Mesenchymal stem cell (in vitro differentiated cells and primary cell): Measurements from ENCODE around the gene TENM4.

Experiments used
- DNase-seq: peaks from one replicate; pipeline ENCODE4 v3.0.0-alpha.2; 2013
- H2AFZ ChIP-seq: one replicate; pipeline ENCODE4 v1.6.1; 2013; ENCODE audit warnings: low read depth, mild to moderate bottlenecking, control low read depth, inconsistent platforms, low read length, moderate library complexity
- H2AK5ac ChIP-seq: 2 replicates; pipeline ENCODE4 v1.6.1; 2013; ENCODE audit warnings: low read length, moderate library complexity, mild to moderate bottlenecking, inconsistent platforms; ENCODE audit not compliant: severe bottlenecking
- H2BK120ac ChIP-seq: one replicate; pipeline ENCODE4 v1.6.1; 2013; ENCODE audit warnings: low read depth, mild to moderate bottlenecking, inconsistent platforms, low read length, moderate library complexity
- H2BK12ac ChIP-seq, 2 experiments: one replicate each; pipeline ENCODE4 v1.6.1; 2013; ENCODE audit warnings: inconsistent platforms in 2 of 2, low read length in 2 of 2, mild to moderate bottlenecking in 2 of 2, moderate library complexity in 2 of 2, control low read depth in 1 of 2
- H2BK15ac ChIP-seq: one replicate; pipeline ENCODE4 v1.6.1; 2013; ENCODE audit warnings: mild to moderate bottlenecking, low read depth, inconsistent platforms; ENCODE audit not compliant: poor library complexity, severe bottlenecking
- H2BK5ac ChIP-seq: 2 replicates; pipeline ENCODE4 v1.6.1; 2013; ENCODE audit warnings: low read depth, mild to moderate bottlenecking, low read length, control low read depth, inconsistent platforms; ENCODE audit not compliant: poor library complexity, severe bottlenecking
- H3K14ac ChIP-seq, 2 experiments: one replicate each; pipeline ENCODE4 v1.6.1; 2013; ENCODE audit warnings: inconsistent platforms in 2 of 2, low read length in 2 of 2, control low read depth in 1 of 2, mild to moderate bottlenecking in 1 of 2, moderate library complexity in 1 of 2
- H3K18ac ChIP-seq, 2 experiments: one replicate each; pipeline ENCODE4 v1.6.1; 2013; ENCODE audit warnings: inconsistent platforms in 2 of 2, low read length in 2 of 2, control low read depth in 1 of 2, low read depth in 1 of 2, mild to moderate bottlenecking in 1 of 2
- H3K23ac ChIP-seq, 2 experiments: one replicate each; pipeline ENCODE4 v1.6.1; 2013; ENCODE audit warnings: inconsistent platforms in 2 of 2, low read length in 2 of 2, mild to moderate bottlenecking in 2 of 2, moderate library complexity in 2 of 2, control low read depth in 1 of 2
- H3K27ac ChIP-seq: 2 replicates; pipeline ENCODE4 v1.5.1; 2013; ENCODE audit warnings: mild to moderate bottlenecking, moderate library complexity, low read length, control low read depth, inconsistent platforms; ENCODE audit not compliant: poor library complexity, severe bottlenecking
- H3K27me3 ChIP-seq, 2 experiments: 2 replicates each; pipeline versions ENCODE4 v1.6.1 to v1.7.0; 2013; ENCODE audit warnings: low read length in 2 of 2, mild to moderate bottlenecking in 2 of 2, moderate library complexity in 2 of 2, control low read depth in 1 of 2, inconsistent platforms in 1 of 2; ENCODE audit not compliant: control insufficient read depth in 1 of 2, insufficient read depth in 1 of 2
- H3K36me3 ChIP-seq, 2 experiments: 2 replicates each; pipeline versions ENCODE4 v1.6.1 to v1.7.0; 2013; ENCODE audit warnings: low read length in 2 of 2, control low read depth in 1 of 2, inconsistent platforms in 1 of 2, low read depth in 1 of 2, mild to moderate bottlenecking in 1 of 2; ENCODE audit not compliant: insufficient read depth in 2 of 2, control insufficient read depth in 1 of 2
- H3K4ac ChIP-seq, 2 experiments: one replicate each; pipeline ENCODE4 v1.6.1; 2013; ENCODE audit warnings: inconsistent platforms in 2 of 2, low read length in 2 of 2, mild to moderate bottlenecking in 2 of 2, moderate library complexity in 2 of 2, control low read depth in 1 of 2, low read depth in 1 of 2
- H3K4me1 ChIP-seq: 2 replicates; pipeline ENCODE4 v1.6.1; 2013; ENCODE audit warnings: low read depth, low read length, control low read depth; ENCODE audit not compliant: control insufficient read depth, insufficient read depth
- H3K4me2 ChIP-seq: 2 replicates; pipeline ENCODE4 v1.6.1; 2013; ENCODE audit warnings: low read length, mild to moderate bottlenecking, inconsistent platforms; ENCODE audit not compliant: poor library complexity, severe bottlenecking
- H3K4me3 ChIP-seq, 2 experiments: 2 replicates each; pipeline versions ENCODE4 v1.5.1 to v1.7.0; 2013; ENCODE audit warnings: low read length in 2 of 2, mild to moderate bottlenecking in 2 of 2, control low read depth in 1 of 2, low read depth in 1 of 2; ENCODE audit not compliant: insufficient read depth in 1 of 2
- H3K79me1 ChIP-seq: replicated peaks from 2 replicates; pipeline ENCODE4 v1.6.1; 2013; ENCODE audit warnings: mild to moderate bottlenecking, control low read depth, low read length, inconsistent platforms; ENCODE audit not compliant: poor library complexity, severe bottlenecking
- H3K9ac ChIP-seq: 2 replicates; pipeline ENCODE4 v1.7.0; 2013; ENCODE audit warnings: mild to moderate bottlenecking, low read length, moderate library complexity
- H3K9me3 ChIP-seq: 2 replicates; pipeline ENCODE4 v1.7.0; 2013; ENCODE audit warnings: mild to moderate bottlenecking, low read length; ENCODE audit not compliant: control insufficient read depth
- H4K8ac ChIP-seq: one replicate; pipeline ENCODE4 v1.6.1; 2013; ENCODE audit warnings: inconsistent platforms, mild to moderate bottlenecking, low read length, moderate library complexity
- H4K91ac ChIP-seq: one replicate; pipeline ENCODE4 v1.6.1; 2013; ENCODE audit warnings: mild to moderate bottlenecking, low read length, inconsistent platforms
- WGBS: methylation state at CpG from one replicate; pipeline ENCODE4 v1.1.7; 2013; ENCODE audit warnings: mixed read lengths; 5-methylcytosine and 5-hydroxymethylcytosine counted together

The TENM4 gene

GRCh38 chr11:79173615-79174014 is 267.2 kb downstream of the TENM4 start:
- 65% methylated on average over 5 of the region's 5 CpGs for WGBS
- Histone ChIP-seq H3K4me1 (peaks cover 2% of the 10 kb centered on the region), H3K36me3 (no peaks in the 10 kb centered on the region)

GRCh38 chr11:79170321-79170720 is 270.5 kb downstream of the TENM4 start:
- Histone ChIP-seq H3K4me3 (no peak overlapping the region), H4K8ac (no peak overlapping the region), H3K9ac (no peak overlapping the region), H2BK5ac (no peak overlapping the region), H3K4ac (no peak overlapping the region), H2BK15ac (no peak overlapping the region), H3K27me3 (peaks cover 0 to 27% of the 10 kb centered on the region in 2 experiments), H4K91ac (no peak overlapping the region), H3K23ac (no peak overlapping the region), H2BK120ac (no peak overlapping the region), H3K9me3 (no peaks in the 10 kb centered on the region), H3K18ac (no peak overlapping the region), H3K79me1 (no peaks in the 10 kb centered on the region), H2BK12ac (peak overlapping the region in 1 of 2 experiments; percentile 38), H2AK5ac (no peak overlapping the region), H2AFZ (no peak overlapping the region), H3K4me2 (no peak overlapping the region), H3K4me1 (peaks cover 2% of the 10 kb centered on the region), H3K36me3 (no peaks in the 10 kb centered on the region), H3K27ac (no peak overlapping the region), H3K14ac (no peak overlapping the region)
- WGBS = 64% methylated on average over 2 of the region's 2 CpGs
- peak; percentile 28 for DNase-seq

More at GRCh38 chr11:79173615-79174014, 267.2 kb downstream of the TENM4 start:
- H3K9ac ChIP-seq = peak overlapping the region; percentile 63
- H2BK15ac ChIP-seq = no peak overlapping the region
- H2BK5ac ChIP-seq = no peak overlapping the region
- no peaks in the 10 kb centered on the region for H3K9me3 ChIP-seq
- H3K4ac ChIP-seq = no peak overlapping the region
- H2BK120ac ChIP-seq = no peak overlapping the region
- peaks cover 0 to 36% of the 10 kb centered on the region in 2 experiments for H3K27me3 ChIP-seq
- no peak overlapping the region for H3K23ac ChIP-seq
- H2AK5ac ChIP-seq = no peak overlapping the region
- no peak overlapping the region for H2BK12ac ChIP-seq
- H3K4me3 ChIP-seq = peak overlapping the region in 1 of 2 experiments; percentile 52
- no peak overlapping the region for H4K8ac ChIP-seq
- no peak overlapping the region for H2AFZ ChIP-seq
- H4K91ac ChIP-seq = no peak overlapping the region
- no peaks in the 10 kb centered on the region for H3K79me1 ChIP-seq
- H3K18ac ChIP-seq = no peak overlapping the region
- H3K4me2 ChIP-seq = no peak overlapping the region
- no peak overlapping the region for H3K14ac ChIP-seq
- H3K27ac ChIP-seq = no peak overlapping the region
- DNase-seq = peak; percentile 58

GRCh38 chr11:79168530-79169110 is 272.2 kb downstream of the TENM4 start:
- no peak overlapping the region for H4K91ac ChIP-seq
- H3K9me3 ChIP-seq = no peaks in the 10 kb centered on the region
- H3K4me3 ChIP-seq = no peak overlapping the region
- H3K4me1 ChIP-seq = peaks cover 2% of the 10 kb centered on the region
- peaks cover 0 to 27% of the 10 kb centered on the region in 2 experiments for H3K27me3 ChIP-seq
- DNase-seq = no peak
- no peak overlapping the region for H2BK5ac ChIP-seq
- no peaks in the 10 kb centered on the region for H3K36me3 ChIP-seq
- no peak overlapping the region for H3K9ac ChIP-seq
- no peak overlapping the region for H2BK120ac ChIP-seq
- 84% methylated on average over 3 of the region's 3 CpGs for WGBS
- H2BK12ac ChIP-seq = no peak overlapping the region
- H2AK5ac ChIP-seq = no peak overlapping the region
- no peak overlapping the region for H4K8ac ChIP-seq
- no peaks in the 10 kb centered on the region for H3K79me1 ChIP-seq
- H3K23ac ChIP-seq = no peak overlapping the region
- no peak overlapping the region for H2AFZ ChIP-seq
- peak overlapping the region in 1 of 2 experiments; percentile 22 for H3K14ac ChIP-seq
- no peak overlapping the region for H3K18ac ChIP-seq
- H3K4me2 ChIP-seq = no peak overlapping the region
- H2BK15ac ChIP-seq = no peak overlapping the region
- no peak overlapping the region for H3K27ac ChIP-seq
- no peak overlapping the region for H3K4ac ChIP-seq

- H3K18ac ChIP-seq = no peak overlapping the region
- no peak overlapping the region for H4K8ac ChIP-seq
- H3K36me3 ChIP-seq = no peaks in the 10 kb centered on the region
- no peak overlapping the region for H3K4me3 ChIP-seq
- H3K4me2 ChIP-seq = no peak overlapping the region
- H3K79me1 ChIP-seq = no peaks in the 10 kb centered on the region
- H2BK15ac ChIP-seq = no peak overlapping the region
- H3K27me3 ChIP-seq = peaks cover 0 to 27% of the 10 kb centered on the region in 2 experiments
- H3K9me3 ChIP-seq = no peaks in the 10 kb centered on the region
- no peak overlapping the region for H4K91ac ChIP-seq
- H3K14ac ChIP-seq = no peak overlapping the region
- H3K4me1 ChIP-seq = peaks cover 2% of the 10 kb centered on the region
- no peak overlapping the region for H3K9ac ChIP-seq
- no peak for DNase-seq
- H2BK120ac ChIP-seq = no peak overlapping the region
- no peak overlapping the region for H2BK12ac ChIP-seq
- no peak overlapping the region for H2BK5ac ChIP-seq
- no peak overlapping the region for H2AK5ac ChIP-seq
- H2AFZ ChIP-seq = no peak overlapping the region
- WGBS = 76% methylated on average over 2 of the region's 3 CpGs
- H3K4ac ChIP-seq = no peak overlapping the region
- no peak overlapping the region for H3K23ac ChIP-seq
- no peak overlapping the region for H3K27ac ChIP-seq
These were observed 273.2 kb downstream of the TENM4 start for GRCh38 chr11:79167510-79168188.
